ENCODE data around the gene SPAG16. TPM values are rescaled to one million over a fixed set of nuclear protein-coding genes. Genes with fewer than 3 reads are reported as not detected.

The SPAG16 gene
- total RNA-seq, 1 experiment from 2014 or later = 17.3 TPM

DNA sequence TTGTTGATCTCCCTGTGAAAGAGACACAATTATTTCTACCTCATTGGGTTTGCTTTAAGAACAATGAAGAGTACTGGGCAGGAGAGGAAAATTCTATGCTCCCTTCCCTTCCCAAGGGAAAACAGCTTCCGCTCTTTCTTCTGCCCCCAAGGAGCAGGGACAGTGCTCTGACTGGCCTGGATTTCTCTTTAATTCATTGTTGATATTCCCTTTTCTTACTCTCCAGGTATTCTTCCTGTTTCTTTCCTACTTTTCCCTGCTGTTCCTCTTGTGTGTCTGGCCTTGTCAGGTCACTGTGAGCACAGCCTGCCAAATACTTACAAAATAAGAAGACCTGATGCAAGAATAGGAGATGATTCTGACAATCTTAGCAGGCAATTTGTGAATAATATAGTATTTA, 49.6 kb upstream of the SPAG16 start:
- Histone ChIP-seq H4K91ac (ENCODE audit: insufficient read length, low read depth, low read length) (no peak overlapping the region), H2AK5ac (ENCODE audit: insufficient read length, low read length) (no peak overlapping the region), H3K14ac (ENCODE audit: insufficient read depth, low read length) (no peak overlapping the region), H2BK15ac (ENCODE audit: low read depth, low read length) (no peak overlapping the region), H3K27ac (ENCODE audit: insufficient read length, low read depth, low read length) (no peak overlapping the region), H2BK20ac (ENCODE audit: low read depth, low read length, poor library complexity, severe bottlenecking) (no peak overlapping the region), H4K8ac (replicated peaks; ENCODE audit: insufficient read length, low read depth, low read length) (no peak overlapping the region), H2BK12ac (ENCODE audit: insufficient read length, low read depth, low read length) (no peak overlapping the region), H4K20me1 (ENCODE audit: control insufficient read depth, insufficient read depth, insufficient read length) (no peaks in the 10 kb centered on the region), H3K4me1 (ENCODE audit: insufficient read depth, low read length) (0 out of 2 replicates have a peak, but pooled peaks cover 3% of the 10 kb centered on the region), H3K9me3 (ENCODE audit: control insufficient read depth, low read depth, low read length) (no peaks in the 10 kb centered on the region), H2BK120ac (ENCODE audit: low read depth, low read length, poor library complexity, severe bottlenecking) (no peak overlapping the region), H3K23ac (ENCODE audit: insufficient read length, low read depth, low read length) (no peak overlapping the region), H2AFZ (ENCODE audit: low read length) (no peak overlapping the region), H3K27me3 (ENCODE audit: insufficient read depth, low read length) (no peaks in the 10 kb centered on the region), H3K4ac (ENCODE audit: low read depth, low read length) (no peak overlapping the region), H2BK5ac (ENCODE audit: insufficient read length, low read length) (no peak overlapping the region), H3K56ac (ENCODE audit: insufficient read length, low read depth, low read length) (no peak overlapping the region), H3K9ac (ENCODE audit: extremely low read depth, insufficient read length, low read length) (no peak overlapping the region), H4K5ac (ENCODE audit: insufficient read length, low read depth, low read length) (no peak overlapping the region), H3K79me1 (ENCODE audit: insufficient read depth, low read depth, low read length, poor library complexity, severe bottlenecking) (no peaks in the 10 kb centered on the region), H3K18ac (ENCODE audit: insufficient read length, low read depth, low read length) (no peak overlapping the region), H3K4me2 (ENCODE audit: insufficient read depth, insufficient read length, low read length) (no peak overlapping the region), H3T11ph (ENCODE audit: low read length) (no peak overlapping the region), H3K23me2 (ENCODE audit: insufficient read length, low read depth, low read length, poor library complexity, severe bottlenecking) (no peaks in the 10 kb centered on the region), H3K79me2 (ENCODE audit: insufficient read depth, low read length) (no peaks in the 10 kb centered on the region)
- TF ChIP-seq, protein P1, sequence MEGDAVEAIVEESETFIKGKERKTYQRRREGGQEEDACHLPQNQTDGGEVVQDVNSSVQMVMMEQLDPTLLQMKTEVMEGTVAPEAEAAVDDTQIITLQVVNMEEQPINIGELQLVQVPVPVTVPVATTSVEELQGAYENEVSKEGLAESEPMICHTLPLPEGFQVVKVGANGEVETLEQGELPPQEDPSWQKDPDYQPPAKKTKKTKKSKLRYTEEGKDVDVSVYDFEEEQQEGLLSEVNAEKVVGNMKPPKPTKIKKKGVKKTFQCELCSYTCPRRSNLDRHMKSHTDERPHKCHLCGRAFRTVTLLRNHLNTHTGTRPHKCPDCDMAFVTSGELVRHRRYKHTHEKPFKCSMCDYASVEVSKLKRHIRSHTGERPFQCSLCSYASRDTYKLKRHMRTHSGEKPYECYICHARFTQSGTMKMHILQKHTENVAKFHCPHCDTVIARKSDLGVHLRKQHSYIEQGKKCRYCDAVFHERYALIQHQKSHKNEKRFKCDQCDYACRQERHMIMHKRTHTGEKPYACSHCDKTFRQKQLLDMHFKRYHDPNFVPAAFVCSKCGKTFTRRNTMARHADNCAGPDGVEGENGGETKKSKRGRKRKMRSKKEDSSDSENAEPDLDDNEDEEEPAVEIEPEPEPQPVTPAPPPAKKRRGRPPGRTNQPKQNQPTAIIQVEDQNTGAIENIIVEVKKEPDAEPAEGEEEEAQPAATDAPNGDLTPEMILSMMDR (conservative IDR thresholded peaks at IDR 0.05) = no peak
- Mint-ChIP-seq H3K9me3 (no peaks in the 10 kb centered on the region), H3K36me3 (ENCODE audit: insufficient read depth in 1 of 3, low read depth in 3 of 3) (no peaks in the 10 kb centered on the region), H3K4me1 (peaks cover 23 to 28% of the 10 kb centered on the region in 2 experiments), H3K4me3 (no peak overlapping the region), H3K27ac (peak overlapping the region in 2 of 3 experiments; percentile 20 to 34; a peak in 5 of 7 replicates), H3K27me3 (ENCODE audit: low read depth) (no peaks in the 10 kb centered on the region)
- no CpG with 5 or more reads among the region's 1 CpG for WGBS (ENCODE audit: extremely low coverage, insufficient read length, low lambda C conversion rate)
- DNase-seq = no peak

Measured in H9 (cell line).